Fibroblast of the aortic adventitia (primary cell): ENCODE measurements around the gene CIROP. TPM values are rescaled to one million over a fixed set of nuclear protein-coding genes. Genes with fewer than 3 reads are reported as not detected.

ENCODE experiments used
- DNase-seq: peaks from one replicate; pipeline ENCODE4 v3.0.0-alpha.2; 2010; ENCODE audit warnings: low read depth
- H3K4me3 ChIP-seq: 2 replicates; pipeline ENCODE4 v1.5.1; 2011; ENCODE audit warnings: low read depth, mild to moderate bottlenecking, control low read depth, low read length, moderate library complexity
- CTCF ChIP-seq: IDR thresholded peaks from 2 replicates; pipeline ENCODE4 v1.5.1; 2011; ENCODE audit warnings: mild to moderate bottlenecking, low read length, control low read depth, inconsistent platforms; ENCODE audit not compliant: insufficient read depth
- total RNA-seq: library from RNA; depleted of rRNA; stranded (reverse); fragments of >200 nt; gene quantifications from 2 replicates; pipeline ENCODE4 v1.2.3, GENCODE V29; 2012; ENCODE audit warnings: low replicate concordance

Gene CIROP
- total RNA-seq, 1 donor = 1.8 TPM

DNA sequence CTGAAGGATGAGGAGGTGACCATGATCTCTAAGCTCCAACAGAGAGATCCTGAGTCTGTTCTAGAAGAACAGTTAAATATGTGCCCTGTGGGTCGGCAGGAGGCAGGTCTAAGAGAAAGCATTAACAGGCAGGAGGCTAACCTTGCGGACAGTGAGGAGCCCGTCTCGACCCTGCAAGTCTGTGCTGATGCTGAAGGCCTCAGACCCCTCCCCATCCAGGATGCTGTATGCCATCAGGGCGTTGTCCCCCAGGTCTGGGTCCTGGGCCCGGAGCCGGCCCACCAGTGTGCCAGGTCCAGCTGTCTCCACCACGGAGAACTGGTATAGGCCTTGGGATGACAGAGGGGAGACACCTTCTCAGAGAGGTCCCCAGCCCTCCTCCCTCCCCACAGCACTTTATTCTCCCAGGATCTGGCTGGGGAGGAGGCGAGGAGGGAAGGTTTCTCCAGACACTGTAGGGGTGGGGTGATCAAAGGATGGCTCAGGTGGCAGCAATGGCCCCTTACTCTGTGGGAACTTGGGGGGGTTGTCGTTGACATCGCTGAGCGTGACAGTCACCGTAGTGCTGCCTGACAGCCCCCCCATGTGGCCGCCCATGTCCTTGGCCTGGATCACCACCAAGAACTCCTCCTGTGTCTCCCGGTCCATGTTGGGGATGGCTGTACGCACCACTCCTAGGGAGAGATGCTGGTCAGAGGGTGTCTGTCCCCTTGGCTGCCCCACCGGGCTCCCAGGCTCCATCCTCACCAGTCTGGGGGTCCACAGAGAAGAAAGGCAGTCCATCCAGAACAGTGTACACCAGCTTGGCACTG lies 50.6 kb downstream of the CIROP start:
- no peak overlapping the region for H3K4me3 ChIP-seq
- DNase-seq = no peak
- TF ChIP-seq CTCF = no peak

- no peak for DNase-seq
- no peak overlapping the region for H3K4me3 ChIP-seq
- no peak for TF ChIP-seq CTCF
These were observed 51.4 kb downstream of the CIROP start for GRCh38 chr14:23053426-23053825.

- DNase-seq = no peak
- H3K4me3 ChIP-seq = no peak overlapping the region
- TF ChIP-seq CTCF = no peak
These were observed 52.1 kb downstream of the CIROP start for GRCh38 chr14:23052671-23053070.

GRCh38 chr14:23052182-23052623 lies 52.6 kb downstream of the CIROP start:
- peak; percentile 37 for TF ChIP-seq CTCF
- H3K4me3 ChIP-seq = no peak overlapping the region
- peak; percentile 12 for DNase-seq

GRCh38 chr14:23051141-23052057 lies 53.4 kb downstream of the CIROP start:
- DNase-seq = no peak
- no peak overlapping the region for H3K4me3 ChIP-seq
- no peak for TF ChIP-seq CTCF

Other genes with a start within 250 kb of the CIROP start
- gene LRP10, start 233.2 kb downstream of the CIROP start, total RNA-seq = 104 and 107 TPM in 2 replicates
- gene REM2, start 221.8 kb downstream of the CIROP start, total RNA-seq = 0.09 TPM in 1 of 2 replicates, not detected in the other
- 48.7 and 101 TPM in 2 replicates for gene RBM23, start 185.8 kb downstream of the CIROP start, total RNA-seq
- gene PRMT5, start 175.6 kb downstream of the CIROP start, total RNA-seq = 23.0 and 53.5 TPM in 2 replicates
- 29.3 and 31.2 TPM in 2 replicates for gene HAUS4, start 147.9 kb downstream of the CIROP start, total RNA-seq
- 14.6 and 47.6 TPM in 2 replicates for gene AJUBA, start 122.4 kb downstream of the CIROP start, total RNA-seq
- gene C14orf93, start 94.8 kb downstream of the CIROP start, total RNA-seq = 7.0 and 8.1 TPM in 2 replicates
- 164 and 176 TPM in 2 replicates for gene PSMB5, start 70.1 kb downstream of the CIROP start, total RNA-seq
- gene PSMB11, start 62.8 kb downstream of the CIROP start, total RNA-seq = not detected in 2 replicates
- gene CDH24, start 47.5 kb downstream of the CIROP start, total RNA-seq = 2.4 and 3.7 TPM in 2 replicates
- 91.8 and 97.0 TPM in 2 replicates for gene ACIN1, start 9.9 kb downstream of the CIROP start, total RNA-seq
- 13.0 and 60.2 TPM in 2 replicates for gene C14orf119, start 9.5 kb downstream of the CIROP start, total RNA-seq
- not detected in 2 replicates for gene CEBPE, start 14.3 kb upstream of the CIROP start, total RNA-seq
- 11.7 and 37.5 TPM in 2 replicates for gene SLC7A8, start 78.7 kb upstream of the CIROP start, total RNA-seq
- not detected in 2 replicates for gene RNF212B, start 132.9 kb upstream of the CIROP start, total RNA-seq
- 7.0 and 7.5 TPM in 2 replicates for gene HOMEZ, start 181.1 kb upstream of the CIROP start, total RNA-seq
- 6.6 and 10.9 TPM in 2 replicates for gene PPP1R3E, start 197.9 kb upstream of the CIROP start, total RNA-seq
- 18.5 and 19.9 TPM in 2 replicates for gene BCL2L2, start 201.8 kb upstream of the CIROP start, total RNA-seq
- 44.8 and 53.4 TPM in 2 replicates for gene PABPN1, start 216.5 kb upstream of the CIROP start, total RNA-seq
- gene SLC22A17, start 247.9 kb upstream of the CIROP start, total RNA-seq = 9.6 and 13.4 TPM in 2 replicates